Kidney epithelial cell (primary cell): ENCODE results near the gene GRID2. TPM values are rescaled to one million over a fixed set of nuclear protein-coding genes. Genes with fewer than 3 reads are reported as not detected.

Experiments
- DNase-seq: peaks from one replicate; pipeline ENCODE4 v3.0.0-alpha.2; 2010; ENCODE audit warnings: low read depth
- H3K27me3 ChIP-seq: 2 replicates; pipeline ENCODE4 v1.6.0; 2011; ENCODE audit warnings: low read length; ENCODE audit not compliant: control insufficient read depth, insufficient read depth
- H3K36me3 ChIP-seq: 2 replicates; pipeline ENCODE4 v1.5.1; 2011; ENCODE audit warnings: low read length; ENCODE audit not compliant: control insufficient read depth, insufficient read depth
- H3K4me3 ChIP-seq: 2 replicates; pipeline ENCODE4 v1.5.1; 2011; ENCODE audit warnings: low read depth, mild to moderate bottlenecking, control low read depth, low read length
- CTCF ChIP-seq: IDR thresholded peaks from 2 replicates; pipeline ENCODE4 v1.5.1; 2011; ENCODE audit warnings: mild to moderate bottlenecking, moderate library complexity, low read length, control low read depth, inconsistent platforms; ENCODE audit not compliant: insufficient read depth, poor library complexity, severe bottlenecking
- total RNA-seq: library from RNA; depleted of rRNA; stranded (reverse); fragments of >200 nt; gene quantifications from 2 replicates; pipeline ENCODE4 v1.2.3, GENCODE V29; 2015

The GRID2 gene
- total RNA-seq, 1 donor from 2014 or later, result not detected

- no peak for DNase-seq
- Histone ChIP-seq H3K4me3 (no peak overlapping the region), H3K27me3 (no peaks in the 10 kb centered on the region), H3K36me3 (no peaks in the 10 kb centered on the region)
- no peak for TF ChIP-seq CTCF
These were observed 1199.2 kb downstream of the GRID2 start for GRCh38 chr4:93502991-93503390.

- no peak for TF ChIP-seq CTCF
- H3K36me3 ChIP-seq, result no peaks in the 10 kb centered on the region
These were observed 1210.1 kb downstream of the GRID2 start for GRCh38 chr4:93513851-93514250.

DNA sequence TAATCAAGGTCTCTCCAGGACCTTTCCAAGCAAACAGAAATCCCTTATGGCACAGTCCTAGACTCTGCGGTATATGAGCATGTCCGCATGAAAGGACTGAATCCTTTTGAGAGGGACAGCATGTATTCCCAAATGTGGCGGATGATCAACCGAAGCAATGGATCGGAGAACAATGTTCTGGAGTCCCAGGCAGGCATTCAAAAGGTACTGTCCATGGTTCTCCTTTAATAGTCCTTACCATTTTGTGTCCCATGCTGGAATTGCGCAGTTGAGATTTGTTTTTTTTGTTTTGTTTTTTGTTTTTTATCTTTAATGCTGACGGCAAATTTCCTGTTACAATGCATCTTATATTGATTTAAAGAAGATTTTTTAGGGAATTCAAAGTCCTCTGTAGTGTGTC lies 1211.4 kb downstream of the GRID2 start:
- Histone ChIP-seq H3K36me3 (no peaks in the 10 kb centered on the region), H3K4me3 (no peak overlapping the region), H3K27me3 (no peaks in the 10 kb centered on the region)
- TF ChIP-seq CTCF, result no peak
- DNase-seq, result no peak

More at GRCh38 chr4:93513851-93514250, 1210.1 kb downstream of the GRID2 start:
- H3K4me3 ChIP-seq, result no peak overlapping the region
- H3K27me3 ChIP-seq, result no peaks in the 10 kb centered on the region
- no peak for DNase-seq

DNA sequence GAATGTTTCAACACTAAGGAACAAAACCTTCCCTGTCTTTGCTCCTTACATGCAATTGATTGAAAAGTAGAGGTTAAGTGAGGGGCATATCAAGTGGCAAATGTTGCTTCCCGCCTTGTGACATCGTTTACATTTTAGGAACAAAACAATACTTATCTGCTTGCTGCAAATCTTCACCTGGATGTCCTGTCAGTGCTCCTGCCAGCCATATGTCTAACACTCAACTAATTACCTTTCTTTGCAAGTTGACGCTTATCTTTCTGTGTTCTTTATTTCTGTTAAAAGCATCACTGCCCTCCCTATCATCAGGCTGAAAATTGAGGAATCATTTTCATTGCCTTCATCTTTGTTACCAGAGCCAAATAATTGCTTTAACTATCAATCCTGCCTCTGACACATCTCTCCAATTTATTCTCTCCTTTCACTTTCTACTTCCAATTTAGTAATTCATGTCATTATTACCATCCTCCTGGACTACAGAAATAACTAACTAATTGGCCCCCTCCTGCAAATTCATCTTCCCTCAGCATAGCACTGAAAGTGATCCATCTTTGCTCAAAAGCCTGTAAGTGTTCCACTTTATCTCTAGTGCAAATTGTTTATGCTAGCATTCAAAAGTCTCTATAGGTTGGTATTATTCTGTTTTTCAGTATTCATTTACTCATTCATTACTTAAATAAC lies 1226.1 kb downstream of the GRID2 start:
- H3K27me3 ChIP-seq, result no peaks in the 10 kb centered on the region
- no peaks in the 10 kb centered on the region for H3K36me3 ChIP-seq
- TF ChIP-seq CTCF, result no peak
- no peak for DNase-seq
- no peak overlapping the region for H3K4me3 ChIP-seq

GRCh38 chr4:93532234-93532633 lies 1228.5 kb downstream of the GRID2 start:
- H3K4me3 ChIP-seq, result no peak overlapping the region
- no peaks in the 10 kb centered on the region for H3K36me3 ChIP-seq
- TF ChIP-seq CTCF, result no peak
- no peaks in the 10 kb centered on the region for H3K27me3 ChIP-seq
- DNase-seq, result no peak

GRCh38 chr4:93540562-93540961 lies 1236.8 kb downstream of the GRID2 start:
- Histone ChIP-seq H3K36me3 (no peaks in the 10 kb centered on the region), H3K27me3 (no peaks in the 10 kb centered on the region), H3K4me3 (no peak overlapping the region)
- TF ChIP-seq CTCF, result no peak
- DNase-seq, result no peak
